B cell (primary cell): Measurements from ENCODE around the gene ROPN1B. TPM values are rescaled to one million over a fixed set of nuclear protein-coding genes. Genes with fewer than 3 reads are reported as not detected.

ENCODE experiments used
- ATAC-seq: fragments of 200-7000 bp; cut with Tn5 transposase; one replicate; pipeline ENCODE4 v1.10.0; 2021; ENCODE audit warnings: low read depth, mild to moderate bottlenecking, moderate number of reproducible peaks, moderate library complexity
- CTCF ChIA-PET: fragments of 350-600 bp; sonication (Branson Sonifier 250); formaldehyde crosslinking; loops from one replicate; lab custom pipeline; 2021; ENCODE audit warnings: antibody characterized with exemption, inconsistent platforms; lab: Charles Lee
- POLR2A ChIA-PET: fragments of 350-600 bp; sonication (Branson Sonifier 250); formaldehyde crosslinking; loops from one replicate; lab custom pipeline; 2021; ENCODE audit warnings: antibody characterized with exemption; lab: Charles Lee
- DNase-seq: peaks from one replicate; pipeline ENCODE4 v3.0.0; 2013
- H2AFZ ChIP-seq: 2 replicates; pipeline ENCODE4 v1.6.1; 2012; ENCODE audit warnings: mild to moderate bottlenecking, low read depth, low read length; ENCODE audit not compliant: insufficient read depth, poor library complexity, severe bottlenecking
- H3K27ac ChIP-seq, 2 donors: 1 replicate in 1 of 2; 2 replicates in 1 of 2; pipeline ENCODE4 v1.5.1; 2012 to 2013; ENCODE audit warnings: low read length in 2 of 2, mild to moderate bottlenecking in 2 of 2, moderate library complexity in 1 of 2
- H3K27me3 ChIP-seq, 4 experiments: fragments of 200-600 bp in 1 of 4; sonication (generic) in 1 of 4; replicated peaks in 1 of 4; 1 replicate in 2 of 4; 2 replicates in 2 of 4; pipeline versions ENCODE4 v1.6.1 to v1.7.0; 2013 to 2016; ENCODE audit warnings: low read length in 3 of 4, mild to moderate bottlenecking in 2 of 4, mixed read lengths in 1 of 4, moderate library complexity in 1 of 4; ENCODE audit not compliant: insufficient read depth in 4 of 4, control insufficient read depth in 3 of 4; ENCODE audit errors: control extremely low read depth in 1 of 4
- H3K36me3 ChIP-seq, 2 experiments: replicated peaks in 1 of 2; 1 replicate in 1 of 2; 2 replicates in 1 of 2; pipeline versions ENCODE4 v1.6.1 to v1.7.1; 2013; ENCODE audit warnings: low read length in 1 of 2; ENCODE audit not compliant: insufficient read depth in 2 of 2, control insufficient read depth in 1 of 2; ENCODE audit errors: control extremely low read depth in 1 of 2, extremely low read depth in 1 of 2
- H3K4me1 ChIP-seq, 2 donors: fragments of 200-600 bp in 1 of 2; sonication (generic) in 1 of 2; 1 replicate in 1 of 2; 2 replicates in 1 of 2; pipeline versions ENCODE4 v1.5.1 to v1.6.1; 2013 to 2017; ENCODE audit warnings: low read length in 2 of 2; ENCODE audit not compliant: control insufficient read depth in 2 of 2, insufficient read depth in 2 of 2
- H3K4me2 ChIP-seq: replicated peaks from 2 replicates; pipeline ENCODE3; 2012; ENCODE audit warnings: mild to moderate bottlenecking, low read depth, low read length; ENCODE audit not compliant: poor library complexity, severe bottlenecking
- H3K4me3 ChIP-seq, 5 experiments: fragments of 200-600 bp in 1 of 5; sonication (generic) in 1 of 5; 1 replicate in 3 of 5; 2 replicates in 2 of 5; pipeline versions ENCODE4 v1.5.1 to v1.7.0; 2011 to 2016; ENCODE audit warnings: low read length in 4 of 5, mild to moderate bottlenecking in 4 of 5, low read depth in 2 of 5, control low read depth in 1 of 5, moderate library complexity in 1 of 5; ENCODE audit not compliant: insufficient read depth in 1 of 5; ENCODE audit errors: control extremely low read depth in 1 of 5, extremely low read depth in 1 of 5
- H3K79me2 ChIP-seq: fragments of 200-600 bp; sonication (generic); one replicate; pipeline ENCODE4 v1.6.0; 2016; ENCODE audit warnings: low read length; ENCODE audit not compliant: control insufficient read depth, insufficient read depth
- H3K9ac ChIP-seq: fragments of 200-600 bp; sonication (generic); 2 replicates; pipeline ENCODE4 v1.6.1; 2017; ENCODE audit warnings: mild to moderate bottlenecking, low read length, moderate library complexity
- H3K9me3 ChIP-seq, 3 donors: one replicate each; pipeline versions ENCODE4 v1.6.1 to v1.7.1; 2013; ENCODE audit warnings: low read length in 2 of 3; ENCODE audit not compliant: control insufficient read depth in 2 of 3, insufficient read depth in 1 of 3; ENCODE audit errors: control extremely low read depth in 1 of 3
- H4K20me1 ChIP-seq: 2 replicates; pipeline ENCODE4 v1.6.0; 2012; ENCODE audit warnings: mild to moderate bottlenecking, low read length; ENCODE audit not compliant: insufficient read depth, control insufficient read depth, poor library complexity, severe bottlenecking
- H3K27ac Mint-ChIP-seq: one replicate; pipeline ENCODE4 v1.8.0; 2021; ENCODE audit warnings: mixed read lengths
- H3K27me3 Mint-ChIP-seq: one replicate; pipeline ENCODE4 v1.8.0; 2021; ENCODE audit warnings: mixed read lengths
- H3K4me1 Mint-ChIP-seq: one replicate; pipeline ENCODE4 v1.8.0; 2021; ENCODE audit warnings: mixed read lengths
- H3K4me3 Mint-ChIP-seq: one replicate; pipeline ENCODE4 v1.8.0; 2021; ENCODE audit warnings: mixed read lengths
- H3K9me3 Mint-ChIP-seq: one replicate; pipeline ENCODE4 v1.8.0; 2022; ENCODE audit warnings: mixed read lengths; ENCODE audit not compliant: insufficient read depth
- CTCF ChIP-seq: fragments of 200-600 bp; IDR thresholded peaks from one replicate; pipeline ENCODE4 v1.8.0; 2022; ENCODE audit warnings: antibody characterized with exemption, mild to moderate bottlenecking
- EZH2 ChIP-seq: IDR thresholded peaks from 2 replicates; pipeline ENCODE4 v1.6.1; 2012; ENCODE audit warnings: borderline replicate concordance, low read depth, mild to moderate bottlenecking, moderate library complexity, low read length; ENCODE audit not compliant: insufficient read depth, poor library complexity, severe bottlenecking
- WGBS: methylation state at CpG from one replicate; pipeline ENCODE4 v1.1.5; 2013; ENCODE audit warnings: missing lambda C conversion rate; ENCODE audit not compliant: insufficient coverage; 5-methylcytosine and 5-hydroxymethylcytosine counted together
- intact Hi-C: fragments of 100-400 bp; cut with micrococcal nuclease; formaldehyde crosslinking; loops from one replicate; pipeline ENCODE4 v1.10.0; 2022
- polyA plus RNA-seq: library from polyadenylated mRNA; depleted of rRNA; stranded (reverse); fragments of >200 nt; gene quantifications from 2 replicates; pipeline ENCODE4 v1.2.3, GENCODE V29; 2012
- total RNA-seq, 2 donors: library from RNA; stranded (reverse); fragments of 120-200 nt in 1 of 2; gene quantifications; 1 replicate in 1 of 2; 2 replicates in 1 of 2; pipeline versions ENCODE4 v1.2.3 to v1.2.4, GENCODE V29; 2013 to 2022

ROPN1B gene
- total and polyA plus RNA-seq, 2 donors (not counting 1 experiment from before 2014, with no cell fraction given), result not detected

GRCh38 chr3:126005951-126006350 lies 37.0 kb downstream of the ROPN1B start:
- POLR2A ChIA-PET, result no interaction called here
- whole genome bisulfite sequencing, result 62% methylated on average over 2 of the region's 3 CpGs
- H3K79me2 ChIP-seq, result no peaks in the 10 kb centered on the region

GRCh38 chr3:126008219-126008618 lies 39.2 kb downstream of the ROPN1B start:
- intact Hi-C loops, result no loop called here
- Mint-ChIP-seq H3K27me3 (no peaks in the 10 kb centered on the region), H3K27ac (no peak overlapping the region), H3K4me1 (no peaks in the 10 kb centered on the region), H3K9me3 (peaks cover 4% of the 10 kb centered on the region), H3K4me3 (no peak overlapping the region)
- Histone ChIP-seq H3K27me3 (no peaks in the 10 kb centered on the region), H2AFZ (no peak overlapping the region), H3K79me2 (no peaks in the 10 kb centered on the region), H4K20me1 (no peaks in the 10 kb centered on the region), H3K9me3 (peaks cover 0 to 9% (median 0%) of the 10 kb centered on the region in 3 donors), H3K27ac (no peak overlapping the region), H3K4me3 (no peak overlapping the region), H3K4me2 (no peak overlapping the region), H3K36me3 (peaks cover 0 to 31% of the 10 kb centered on the region in 2 experiments), H3K4me1 (no peaks in the 10 kb centered on the region), H3K9ac (no peak overlapping the region)
- WGBS, result 95% methylated on average over 3 of the region's 3 CpGs
- ChIA-PET CTCF (no interaction called here), POLR2A (no interaction called here)
- DNase-seq, result no peak
- no peak for ATAC-seq
- TF ChIP-seq EZH2 (no peak), CTCF (no peak)

More at GRCh38 chr3:126005951-126006350, 37.0 kb downstream of the ROPN1B start:
- peaks cover 2% of the 10 kb centered on the region for H3K9me3 Mint-ChIP-seq
- CTCF ChIA-PET, result no interaction called here
- intact Hi-C loops, result no loop called here
- no peaks in the 10 kb centered on the region for H3K4me1 ChIP-seq
- no peaks in the 10 kb centered on the region for H3K27me3 Mint-ChIP-seq
- no peak overlapping the region for H3K27ac Mint-ChIP-seq
- H3K4me2 ChIP-seq, result no peak overlapping the region
- no peak overlapping the region for H3K4me3 ChIP-seq
- no peak overlapping the region for H3K4me3 Mint-ChIP-seq
- H3K9me3 ChIP-seq, result peaks cover 0 to 11% (median 0%) of the 10 kb centered on the region in 3 donors
- ATAC-seq (no peak), DNase-seq (no peak)
- H3K27ac ChIP-seq, result no peak overlapping the region
- H3K4me1 Mint-ChIP-seq, result no peaks in the 10 kb centered on the region
- no peaks in the 10 kb centered on the region for H4K20me1 ChIP-seq
- no peak overlapping the region for H2AFZ ChIP-seq
- no peaks in the 10 kb centered on the region for H3K27me3 ChIP-seq
- peaks cover 0 to 25% of the 10 kb centered on the region in 2 experiments for H3K36me3 ChIP-seq
- TF ChIP-seq EZH2 (no peak), CTCF (no peak)
- no peak overlapping the region for H3K9ac ChIP-seq
